Activated CD8-positive, alpha-beta memory T cell treated with anti-CD3 and anti-CD28 coated beads for 48 hours (primary cell): ENCODE measurements around the gene MS4A15.
"Not testable (repeated sequence)": the region's sequence is repeated elsewhere in the genome, so short reads cannot be mapped to it uniquely, and the experiment has no call there.

Experiments used
- DNase-seq, 3 experiments: peaks; one replicate each; pipeline ENCODE4 v3.0.0-alpha.2; 2020; ENCODE audit warnings: low read depth in 2 of 3, low spot score in 2 of 3

Gene MS4A15

GRCh38 chr11:60801194-60801593 lies 44.5 kb downstream of the MS4A15 start:
- DNase-seq: no peak

GRCh38 chr11:60803273-60803936 lies 46.7 kb downstream of the MS4A15 start:
- DNase-seq: no peak

GRCh38 chr11:60809249-60809648 lies 52.6 kb downstream of the MS4A15 start:
- DNase-seq: no peak

- DNase-seq: no peak
Measured at GRCh38 chr11:60809691-60810090, 53.0 kb downstream of the MS4A15 start.

- no peak for DNase-seq
Measured at GRCh38 chr11:60810151-60810550, 53.5 kb downstream of the MS4A15 start.

GRCh38 chr11:60810569-60810968 lies 53.9 kb downstream of the MS4A15 start:
- no peak for DNase-seq

GRCh38 chr11:60813324-60813723 lies 56.7 kb downstream of the MS4A15 start:
- DNase-seq: no peak

GRCh38 chr11:60814112-60814511 lies 57.4 kb downstream of the MS4A15 start:
- no peak for DNase-seq

- DNase-seq: no peak
Measured at GRCh38 chr11:60816590-60817157, 60.0 kb downstream of the MS4A15 start.

GRCh38 chr11:60818057-60818456 lies 61.4 kb downstream of the MS4A15 start:
- DNase-seq: no peak

- DNase-seq: no peak
Measured at GRCh38 chr11:60821827-60822599, 65.3 kb downstream of the MS4A15 start.

- not testable (repeated sequence) for DNase-seq
Measured at GRCh38 chr11:60823745-60824306, 67.2 kb downstream of the MS4A15 start.

- DNase-seq: no peak
Measured at GRCh38 chr11:60825118-60825517, 68.5 kb downstream of the MS4A15 start.

- DNase-seq: no peak
Measured at GRCh38 chr11:60825790-60826189, 69.1 kb downstream of the MS4A15 start.
